ENCODE measurements around the gene METTL1.

DNA sequence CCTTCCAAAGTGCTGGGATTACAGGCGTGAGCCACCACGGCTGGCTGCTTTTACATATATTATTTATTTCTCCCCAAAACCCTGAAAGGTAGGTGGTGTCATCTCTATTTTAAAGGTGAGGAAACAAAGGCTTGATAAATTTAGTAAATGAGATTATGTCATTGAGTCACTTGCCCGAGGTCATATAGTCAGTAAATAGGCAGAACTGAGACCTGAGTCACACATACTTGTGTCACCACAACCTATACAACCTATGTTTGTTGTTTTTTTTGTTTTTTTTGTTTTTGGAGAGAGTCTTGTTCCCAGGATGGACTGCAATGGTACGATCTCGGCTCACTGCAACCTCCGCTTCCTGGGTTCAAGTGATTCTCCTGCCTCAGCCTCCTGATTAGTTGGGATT is 23.4 kb upstream of the METTL1 start:
- TF ChIP-seq POLR2AphosphoS5 (IDR thresholded peaks at IDR 0.05) (no peak), EP300 (IDR thresholded peaks at IDR 0.05) (no peak), POLR2A (IDR thresholded peaks at IDR 0.05) (no peak)
- TF ChIP-seq, protein P1, sequence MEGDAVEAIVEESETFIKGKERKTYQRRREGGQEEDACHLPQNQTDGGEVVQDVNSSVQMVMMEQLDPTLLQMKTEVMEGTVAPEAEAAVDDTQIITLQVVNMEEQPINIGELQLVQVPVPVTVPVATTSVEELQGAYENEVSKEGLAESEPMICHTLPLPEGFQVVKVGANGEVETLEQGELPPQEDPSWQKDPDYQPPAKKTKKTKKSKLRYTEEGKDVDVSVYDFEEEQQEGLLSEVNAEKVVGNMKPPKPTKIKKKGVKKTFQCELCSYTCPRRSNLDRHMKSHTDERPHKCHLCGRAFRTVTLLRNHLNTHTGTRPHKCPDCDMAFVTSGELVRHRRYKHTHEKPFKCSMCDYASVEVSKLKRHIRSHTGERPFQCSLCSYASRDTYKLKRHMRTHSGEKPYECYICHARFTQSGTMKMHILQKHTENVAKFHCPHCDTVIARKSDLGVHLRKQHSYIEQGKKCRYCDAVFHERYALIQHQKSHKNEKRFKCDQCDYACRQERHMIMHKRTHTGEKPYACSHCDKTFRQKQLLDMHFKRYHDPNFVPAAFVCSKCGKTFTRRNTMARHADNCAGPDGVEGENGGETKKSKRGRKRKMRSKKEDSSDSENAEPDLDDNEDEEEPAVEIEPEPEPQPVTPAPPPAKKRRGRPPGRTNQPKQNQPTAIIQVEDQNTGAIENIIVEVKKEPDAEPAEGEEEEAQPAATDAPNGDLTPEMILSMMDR (IDR thresholded peaks at IDR 0.05) = no peak
